Measurements from ENCODE around the gene MSANTD2. TPM values are rescaled to one million over a fixed set of nuclear protein-coding genes. Genes with fewer than 3 reads are reported as not detected.
A peak's percentile ranks its signal among the peaks of the same experiment; 100 is the strongest.

Gene MSANTD2
- total RNA-seq, 1 donor from 2014 or later = 18.7 TPM

DNA sequence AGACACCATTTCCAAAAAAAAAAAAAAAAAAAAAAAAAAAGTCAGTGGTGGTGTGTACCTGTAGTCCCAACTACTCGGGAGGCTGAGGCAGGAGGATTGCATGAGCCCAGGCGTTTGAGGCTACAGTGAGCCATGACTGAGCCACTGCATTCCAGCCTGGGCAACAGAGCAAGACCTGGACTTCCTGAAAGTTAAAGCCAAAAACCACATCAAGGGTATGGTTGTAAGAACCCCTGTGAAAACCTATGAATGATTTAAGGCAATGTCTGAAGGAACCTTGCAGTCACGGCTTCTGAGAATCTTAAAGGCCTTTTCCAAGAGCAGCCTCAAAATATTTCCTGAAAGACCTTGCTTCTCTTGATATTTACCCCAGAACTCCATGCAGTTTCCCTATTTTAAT is 30.5 kb upstream of the MSANTD2 start:
- H3K4me3 ChIP-seq (ENCODE audit: insufficient read depth, low read depth, low read length) = no peak overlapping the region
- Mint-ChIP-seq H3K27me3 (ENCODE audit: low read depth, unreplicated experiment) (peaks cover 33% of the 10 kb centered on the region), H3K4me1 (ENCODE audit: low read depth, unreplicated experiment) (peaks cover 2% of the 10 kb centered on the region), H3K36me3 (ENCODE audit: low read depth, unreplicated experiment) (no peaks in the 10 kb centered on the region), H3K4me3 (ENCODE audit: unreplicated experiment) (no peak overlapping the region), H3K9me3 (ENCODE audit: unreplicated experiment) (no peaks in the 10 kb centered on the region), H3K27ac (ENCODE audit: unreplicated experiment) (no peak overlapping the region)
- H3K4me1 ChIP-seq (ENCODE audit: insufficient read depth, low read length) = no peaks in the 10 kb centered on the region
- H3K79me2 ChIP-seq (ENCODE audit: insufficient read depth, low read length) = no peaks in the 10 kb centered on the region
- no peaks in the 10 kb centered on the region for H4K20me1 ChIP-seq (ENCODE audit: insufficient read depth, low read length)
- no peak overlapping the region for H3K4me2 ChIP-seq (ENCODE audit: low read length)
- peaks cover 21% of the 10 kb centered on the region for H3K27me3 ChIP-seq (ENCODE audit: insufficient read depth, low read length)
- no peaks in the 10 kb centered on the region for H3K9me3 ChIP-seq (ENCODE audit: insufficient read depth, low read depth, low read length)
- no peaks in the 10 kb centered on the region for H3K36me3 ChIP-seq (ENCODE audit: insufficient read depth, low read length)
- no peak overlapping the region for H2AFZ ChIP-seq (ENCODE audit: low read depth, low read length)
- TF ChIP-seq EZH2 (IDR thresholded peaks at IDR 0.05; ENCODE audit: insufficient read depth, low read length) (no peak), CTCF (IDR thresholded peaks at IDR 0.05; ENCODE audit: insufficient read depth, low read depth, low read length) (no peak)
- no peak overlapping the region for H3K9ac ChIP-seq (ENCODE audit: low read length)
- no peak for FAIRE-seq
- no peak for DNase-seq (ENCODE audit: low read depth)
- no peak overlapping the region for H3K27ac ChIP-seq (ENCODE audit: low read depth, low read length)

DNA sequence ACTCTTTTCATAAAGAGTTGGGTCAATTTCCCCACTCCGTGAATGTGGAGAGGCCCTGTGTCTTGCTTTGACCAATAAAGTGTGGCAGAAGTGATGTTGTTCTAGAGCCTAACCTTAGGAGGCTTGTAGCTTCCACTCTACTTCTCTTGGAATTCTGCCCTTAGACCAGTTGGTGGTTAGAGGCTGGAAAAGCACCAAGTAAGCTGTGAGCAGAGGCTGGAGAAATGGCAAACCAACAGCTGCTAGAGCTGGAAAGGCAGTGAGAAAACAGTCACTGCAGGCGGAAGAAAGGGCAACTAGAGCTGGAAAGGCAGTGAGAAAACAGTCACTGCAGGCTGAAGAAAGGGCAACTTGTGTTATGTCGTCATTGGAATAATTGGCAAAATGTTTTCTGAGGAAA is 29.8 kb upstream of the MSANTD2 start:
- no peak overlapping the region for H3K4me3 Mint-ChIP-seq (ENCODE audit: unreplicated experiment)
- no peaks in the 10 kb centered on the region for H3K9me3 Mint-ChIP-seq (ENCODE audit: unreplicated experiment)
- H3K27ac Mint-ChIP-seq (ENCODE audit: unreplicated experiment) = no peak overlapping the region
- no peak overlapping the region for H3K27ac ChIP-seq (ENCODE audit: low read depth, low read length)
- H3K27me3 Mint-ChIP-seq (ENCODE audit: low read depth, unreplicated experiment) = peaks cover 33% of the 10 kb centered on the region
- no peaks in the 10 kb centered on the region for H3K4me1 ChIP-seq (ENCODE audit: insufficient read depth, low read length)
- no peaks in the 10 kb centered on the region for H3K36me3 ChIP-seq (ENCODE audit: insufficient read depth, low read length)
- peaks cover 25% of the 10 kb centered on the region for H3K27me3 ChIP-seq (ENCODE audit: insufficient read depth, low read length)
- TF ChIP-seq EZH2 (IDR thresholded peaks at IDR 0.05; ENCODE audit: insufficient read depth, low read length) = no peak
- FAIRE-seq = no peak
- H3K9me3 ChIP-seq (ENCODE audit: insufficient read depth, low read depth, low read length) = no peaks in the 10 kb centered on the region
- H3K9ac ChIP-seq (ENCODE audit: low read length) = no peak overlapping the region
- peaks cover 2% of the 10 kb centered on the region for H3K4me1 Mint-ChIP-seq (ENCODE audit: low read depth, unreplicated experiment)
- H2AFZ ChIP-seq (ENCODE audit: low read depth, low read length) = no peak overlapping the region
- peak; percentile 38 for DNase-seq (ENCODE audit: low read depth)
- H3K4me2 ChIP-seq (ENCODE audit: low read length) = no peak overlapping the region
- no peaks in the 10 kb centered on the region for H3K36me3 Mint-ChIP-seq (ENCODE audit: low read depth, unreplicated experiment)
- H3K79me2 ChIP-seq (ENCODE audit: insufficient read depth, low read length) = no peaks in the 10 kb centered on the region
- no peak overlapping the region for H3K4me3 ChIP-seq (ENCODE audit: insufficient read depth, low read depth, low read length)
- H4K20me1 ChIP-seq (ENCODE audit: insufficient read depth, low read length) = no peaks in the 10 kb centered on the region

DNA sequence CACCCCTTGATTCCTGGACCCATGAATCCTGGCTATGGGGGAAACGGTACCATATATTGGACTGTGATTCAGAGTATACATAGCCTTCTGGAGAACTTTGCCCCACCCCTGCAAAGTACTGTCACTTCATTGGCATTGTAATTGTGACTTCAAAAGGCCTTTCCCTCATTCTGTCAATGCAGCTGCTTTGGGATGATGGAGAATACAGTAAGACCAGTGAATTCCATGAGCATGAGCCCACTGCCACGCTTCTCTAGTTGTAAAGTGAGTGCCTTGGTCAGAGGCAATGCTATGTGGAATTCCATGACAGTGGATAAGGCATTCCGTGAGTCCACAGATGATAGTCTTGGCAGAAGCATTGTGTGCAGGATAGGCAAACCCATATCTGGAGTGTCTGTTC is 25.7 kb upstream of the MSANTD2 start:
- no peak overlapping the region for H3K9ac ChIP-seq (ENCODE audit: low read length)
- DNase-seq (ENCODE audit: low read depth) (no peak), FAIRE-seq (no peak)
- no peaks in the 10 kb centered on the region for H4K20me1 ChIP-seq (ENCODE audit: insufficient read depth, low read length)
- H2AFZ ChIP-seq (ENCODE audit: low read depth, low read length) = no peak overlapping the region
- no peak overlapping the region for H3K27ac ChIP-seq (ENCODE audit: low read depth, low read length)
- Mint-ChIP-seq H3K4me1 (ENCODE audit: low read depth, unreplicated experiment) (peaks cover 2% of the 10 kb centered on the region), H3K4me3 (ENCODE audit: unreplicated experiment) (no peak overlapping the region), H3K27me3 (ENCODE audit: low read depth, unreplicated experiment) (peaks cover 27% of the 10 kb centered on the region), H3K36me3 (ENCODE audit: low read depth, unreplicated experiment) (no peaks in the 10 kb centered on the region), H3K9me3 (ENCODE audit: unreplicated experiment) (no peaks in the 10 kb centered on the region), H3K27ac (ENCODE audit: unreplicated experiment) (no peak overlapping the region)
- no peak for TF ChIP-seq EZH2 (IDR thresholded peaks at IDR 0.05; ENCODE audit: insufficient read depth, low read length)
- TF ChIP-seq CTCF (IDR thresholded peaks at IDR 0.05; ENCODE audit: insufficient read depth, low read depth, low read length) = no peak
- H3K27me3 ChIP-seq (ENCODE audit: insufficient read depth, low read length) = peaks cover 27% of the 10 kb centered on the region
- no peak overlapping the region for H3K4me2 ChIP-seq (ENCODE audit: low read length)
- H3K79me2 ChIP-seq (ENCODE audit: insufficient read depth, low read length) = no peaks in the 10 kb centered on the region
- no peaks in the 10 kb centered on the region for H3K36me3 ChIP-seq (ENCODE audit: insufficient read depth, low read length)
- H3K4me3 ChIP-seq (ENCODE audit: insufficient read depth, low read depth, low read length) = no peak overlapping the region
- peaks cover 3% of the 10 kb centered on the region for H3K9me3 ChIP-seq (ENCODE audit: insufficient read depth, low read depth, low read length)
- H3K4me1 ChIP-seq (ENCODE audit: insufficient read depth, low read length) = no peaks in the 10 kb centered on the region
